H1 (cell line): ENCODE measurements around the gene TTC9.

Source experiments
- BACH1 ChIP-seq: IDR thresholded peaks from 2 replicates; pipeline ENCODE4 v1.6.1; 2012; ENCODE audit warnings: low read length, improper control_type of control experiment
- BRCA1 ChIP-seq: IDR thresholded peaks from 2 replicates; pipeline ENCODE4 v1.6.1; 2012; ENCODE audit warnings: low read depth, low read length, improper control_type of control experiment
- CBX5 ChIP-seq: fragments of 300-800, 300-1000 bp; sonication (generic); IDR thresholded peaks from 2 replicates; pipeline ENCODE4 v1.7.1; 2016; ENCODE audit warnings: antibody characterized with exemption, low read length, low read depth
- CTCF ChIP-seq, 3 experiments: IDR thresholded peaks; 1 replicate in 2 of 3; 2 replicates in 1 of 3; pipeline versions ENCODE4 v1.5.1 to v1.6.1; 2011; ENCODE audit warnings: low read length in 3 of 3, mild to moderate bottlenecking in 3 of 3, inconsistent platforms in 2 of 3, low read depth in 1 of 3, moderate library complexity in 1 of 3; ENCODE audit not compliant: insufficient read depth in 1 of 3; ENCODE audit errors: control extremely low read depth in 1 of 3
- EP300 ChIP-seq, 2 experiments: IDR thresholded peaks; 1 replicate in 1 of 2; 2 replicates in 1 of 2; pipeline ENCODE4 v1.6.1; 2011 to 2012; ENCODE audit warnings: low read depth in 2 of 2, low read length in 2 of 2, mild to moderate bottlenecking in 2 of 2, borderline replicate concordance in 1 of 2, inconsistent platforms in 1 of 2, moderate library complexity in 1 of 2
- EZH2 ChIP-seq: fragments of 200-600 bp; sonication (generic); IDR thresholded peaks from 2 replicates; pipeline ENCODE4 v1.7.1; 2012; ENCODE audit warnings: low read depth, mild to moderate bottlenecking, moderate library complexity, low read length, inconsistent platforms; ENCODE audit not compliant: severe bottlenecking
- FOSL1 ChIP-seq: IDR thresholded peaks from 2 replicates; pipeline ENCODE4 v1.6.1; 2011; ENCODE audit warnings: mild to moderate bottlenecking, low read depth, low read length, moderate library complexity; ENCODE audit not compliant: insufficient read depth
- GTF2F1 ChIP-seq: IDR thresholded peaks from 2 replicates; pipeline ENCODE4 v1.6.1; 2012; ENCODE audit warnings: low read depth, low read length, improper control_type of control experiment, borderline replicate concordance
- MAFK ChIP-seq: IDR thresholded peaks from 2 replicates; pipeline ENCODE4 v1.6.1; 2012; ENCODE audit warnings: low read depth, mild to moderate bottlenecking, improper control_type of control experiment, low read length
- NRF1 ChIP-seq: IDR thresholded peaks from 2 replicates; pipeline ENCODE4 v1.6.1; 2011; ENCODE audit warnings: mild to moderate bottlenecking, low read depth, low read length, improper control_type of control experiment
- POLR2A ChIP-seq, 2 experiments: IDR thresholded peaks; 1 replicate in 1 of 2; 2 replicates in 1 of 2; pipeline ENCODE4 v1.6.1; 2011; ENCODE audit warnings: low read depth in 2 of 2, low read length in 2 of 2, mild to moderate bottlenecking in 2 of 2; ENCODE audit errors: control extremely low read depth in 1 of 2
- RAD21 ChIP-seq, 2 experiments: IDR thresholded peaks in 1 of 2; conservative IDR thresholded peaks in 1 of 2; 2 replicates each; pipeline ENCODE4 v1.6.1; 2011; ENCODE audit warnings: low read depth in 2 of 2, low read length in 2 of 2, improper control_type of control experiment in 1 of 2, inconsistent platforms in 1 of 2, mild to moderate bottlenecking in 1 of 2, moderate library complexity in 1 of 2
- RXRA ChIP-seq: IDR thresholded peaks from 2 replicates; pipeline ENCODE4 v1.6.1; 2011; ENCODE audit warnings: low read depth, mild to moderate bottlenecking, low read length, moderate library complexity; ENCODE audit not compliant: insufficient read depth
- SRF ChIP-seq: IDR thresholded peaks from 2 replicates; pipeline ENCODE4 v1.6.1; 2011; ENCODE audit warnings: mild to moderate bottlenecking, low read depth, low read length, moderate library complexity

DNA sequence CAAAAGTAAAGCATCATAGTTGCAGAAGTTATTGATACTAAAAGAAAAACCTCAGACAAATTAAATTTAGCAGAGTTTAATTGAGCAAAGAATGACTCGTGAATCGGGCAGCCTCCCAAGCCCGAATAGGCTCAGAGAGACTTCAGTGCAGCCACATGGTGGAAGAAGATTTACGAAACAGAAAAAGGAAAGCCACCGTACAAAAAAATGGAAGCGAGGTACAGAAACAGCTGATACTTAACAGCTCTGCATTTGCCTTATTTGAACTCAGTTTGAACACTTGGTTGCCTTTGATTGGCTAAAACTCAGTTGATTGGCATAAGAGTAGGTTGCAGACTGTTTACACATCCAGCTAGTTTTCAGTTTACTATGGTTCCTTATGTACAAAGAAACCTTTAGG is 12.9 kb downstream of the TTC9 start:
- TF ChIP-seq BRCA1 (no peak), CTCF (IDR thresholded peaks at IDR 0.05; ENCODE audit: control extremely low read depth in 1 of 3, insufficient read depth in 1 of 3, low read depth in 1 of 3, low read length in 3 of 3) (no peak), POLR2A (IDR thresholded peaks at IDR 0.05; ENCODE audit: control extremely low read depth in 1 of 2, low read depth in 2 of 2, low read length in 2 of 2) (no peak), BACH1 (no peak), CBX5 (no peak), RAD21 (IDR thresholded peaks at IDR 0.05 in 1 of 2, conservative IDR thresholded peaks at IDR 0.05 in 1 of 2; ENCODE audit: low read depth in 2 of 2, low read length in 2 of 2) (no peak), SRF (no peak), GTF2F1 (no peak), RXRA (no peak), EP300 (IDR thresholded peaks at IDR 0.05; ENCODE audit: borderline replicate concordance in 1 of 2, low read depth in 2 of 2, low read length in 2 of 2) (no peak), FOSL1 (no peak), MAFK (no peak), EZH2 (no peak), NRF1 (no peak)
